HG03097 (cell line): Measurements from ENCODE around the gene LAMA3.
"Not testable (repeated sequence)": the region's sequence is repeated elsewhere in the genome, so short reads cannot be mapped to it uniquely, and the experiment has no call there.

Source experiments
- ATAC-seq: cut with Tn5 transposase; IDR thresholded peaks from one replicate; pipeline ENCODE4 v1.9.1; 2021; ENCODE audit not compliant: unreplicated experiment, low FRiP score

LAMA3 gene

GRCh38 chr18:23703057-23703986, 14.1 kb downstream of the LAMA3 start:
- ATAC-seq, result no peak

- no peak for ATAC-seq
These were observed 14.7 kb downstream of the LAMA3 start for GRCh38 chr18:23703987-23704384.

GRCh38 chr18:23704806-23705205, 15.6 kb downstream of the LAMA3 start:
- no peak for ATAC-seq

- ATAC-seq, result no peak
These were observed 17.9 kb downstream of the LAMA3 start for GRCh38 chr18:23706971-23707640.

GRCh38 chr18:23710068-23710527, 20.8 kb downstream of the LAMA3 start:
- ATAC-seq, result no peak

GRCh38 chr18:23710946-23711345, 21.7 kb downstream of the LAMA3 start:
- ATAC-seq, result no peak

- ATAC-seq, result no peak
These were observed 22.2 kb downstream of the LAMA3 start for GRCh38 chr18:23711426-23711825.

GRCh38 chr18:23712445-23712844, 23.2 kb downstream of the LAMA3 start:
- ATAC-seq, result no peak

- no peak for ATAC-seq
These were observed 25.3 kb downstream of the LAMA3 start for GRCh38 chr18:23714576-23714975.

GRCh38 chr18:23716079-23716478, 26.8 kb downstream of the LAMA3 start:
- ATAC-seq, result not testable (repeated sequence)

GRCh38 chr18:23716516-23716915, 27.3 kb downstream of the LAMA3 start:
- ATAC-seq, result no peak

- no peak for ATAC-seq
These were observed 27.7 kb downstream of the LAMA3 start for GRCh38 chr18:23716966-23717365.

GRCh38 chr18:23718243-23718720, 29.0 kb downstream of the LAMA3 start:
- ATAC-seq, result no peak

- ATAC-seq, result no peak
These were observed 29.5 kb downstream of the LAMA3 start for GRCh38 chr18:23718731-23719130.

GRCh38 chr18:23719634-23720201, 30.5 kb downstream of the LAMA3 start:
- no peak for ATAC-seq

- no peak for ATAC-seq
These were observed 32.6 kb downstream of the LAMA3 start for GRCh38 chr18:23721696-23722480.

- ATAC-seq, result no peak
These were observed 33.4 kb downstream of the LAMA3 start for GRCh38 chr18:23722646-23723045.

- no peak for ATAC-seq
These were observed 33.9 kb downstream of the LAMA3 start for GRCh38 chr18:23723121-23723520.

GRCh38 chr18:23724681-23725080, 35.4 kb downstream of the LAMA3 start:
- no peak for ATAC-seq

GRCh38 chr18:23725351-23725750, 36.1 kb downstream of the LAMA3 start:
- ATAC-seq, result no peak
